IPS-20b (cell line): ENCODE measurements around the gene ONECUT1.

Experiments
- H3K27ac ChIP-seq: one replicate; pipeline ENCODE4 v1.5.1; 2013; ENCODE audit warnings: low read length
- H3K27me3 ChIP-seq: 2 replicates; pipeline ENCODE4 v1.6.1; 2013; ENCODE audit warnings: mild to moderate bottlenecking, low read length, inconsistent platforms; ENCODE audit not compliant: insufficient read depth
- H3K36me3 ChIP-seq: 2 replicates; pipeline ENCODE4 v1.6.1; 2013; ENCODE audit warnings: low read depth, mild to moderate bottlenecking, inconsistent platforms, low read length, moderate library complexity; ENCODE audit not compliant: insufficient read depth
- H3K4me1 ChIP-seq: 2 replicates; pipeline ENCODE4 v1.6.1; 2013; ENCODE audit warnings: mild to moderate bottlenecking, control low read depth, inconsistent platforms, low read length, moderate library complexity; ENCODE audit not compliant: insufficient read depth
- H3K4me3 ChIP-seq: 2 replicates; pipeline ENCODE4 v1.5.1; 2013; ENCODE audit warnings: mild to moderate bottlenecking, low read length, inconsistent platforms
- H3K9ac ChIP-seq: 2 replicates; pipeline ENCODE4 v1.6.1; 2013; ENCODE audit warnings: low read depth, mild to moderate bottlenecking, inconsistent platforms, low read length, moderate library complexity
- H3K9me3 ChIP-seq: 2 replicates; pipeline ENCODE4 v1.6.1; 2013; ENCODE audit warnings: mild to moderate bottlenecking, low read depth, low read length, inconsistent platforms; ENCODE audit not compliant: insufficient read depth

Gene ONECUT1

DNA sequence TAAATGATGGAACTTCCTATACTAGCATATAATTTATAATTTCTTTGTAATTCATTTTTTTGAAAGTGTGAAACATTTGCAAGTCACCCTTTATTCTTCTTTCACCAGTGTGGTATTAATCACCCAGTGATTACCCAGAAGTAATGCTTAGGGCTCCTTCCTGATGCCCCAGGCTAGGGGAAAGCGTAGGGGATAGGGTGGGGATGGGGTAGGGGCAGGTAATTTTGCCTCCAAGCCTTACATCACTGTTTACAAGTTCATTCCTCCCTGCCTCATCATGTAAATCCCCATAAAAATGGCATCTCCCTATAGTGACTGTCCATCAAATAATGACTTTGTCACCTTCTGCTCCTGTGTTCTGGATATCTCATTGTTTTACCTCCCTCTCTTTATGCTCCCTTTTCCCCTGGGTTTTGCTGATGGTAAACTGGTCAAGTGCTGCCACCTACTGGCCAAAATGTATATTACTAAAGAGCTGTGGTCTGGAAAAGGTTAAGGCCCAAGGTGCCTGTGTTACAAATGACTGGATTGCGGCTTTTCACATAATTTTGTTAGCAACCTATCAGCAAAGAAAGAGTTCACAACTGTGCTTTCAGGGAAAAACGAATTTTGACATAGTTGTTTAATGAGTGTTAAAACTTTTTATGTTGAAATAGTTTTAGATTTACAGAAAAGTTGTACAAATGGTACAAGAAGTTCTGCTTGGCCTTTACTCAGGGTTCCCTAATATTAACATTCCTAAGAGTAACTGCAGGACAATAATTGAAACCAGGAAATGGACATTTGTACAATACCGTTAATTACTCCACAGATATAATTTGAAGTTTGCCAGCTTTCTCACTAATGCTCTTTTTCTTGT, 54.7 kb downstream of the ONECUT1 start:
- Histone ChIP-seq H3K4me3 (no peak overlapping the region), H3K27ac (no peak overlapping the region), H3K4me1 (peaks cover 10% of the 10 kb centered on the region; the same call in 1 of the 2 replicates), H3K9me3 (no peaks in the 10 kb centered on the region), H3K27me3 (no peaks in the 10 kb centered on the region), H3K36me3 (no peaks in the 10 kb centered on the region), H3K9ac (no peak overlapping the region)

DNA sequence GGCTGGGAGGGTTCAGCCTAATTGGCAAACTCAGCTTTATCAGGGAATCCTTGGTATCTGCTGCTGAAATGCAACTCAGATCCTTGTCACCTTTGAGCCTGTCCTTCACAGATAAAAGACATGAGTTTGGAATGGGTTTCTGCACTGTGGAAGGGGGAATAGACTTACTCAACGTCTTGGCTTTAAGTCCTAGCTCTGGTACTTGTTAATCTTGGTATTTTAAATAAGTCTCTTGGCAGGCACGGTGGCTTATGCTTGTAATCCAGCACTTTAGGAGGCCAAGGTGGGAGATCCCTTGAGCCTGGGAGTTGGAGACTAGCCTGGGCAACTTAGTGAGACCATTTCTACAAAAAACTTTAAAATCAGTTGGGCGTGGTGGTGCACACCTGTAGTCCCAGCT, 55.8 kb downstream of the ONECUT1 start:
- H3K27ac ChIP-seq = no peak overlapping the region

DNA sequence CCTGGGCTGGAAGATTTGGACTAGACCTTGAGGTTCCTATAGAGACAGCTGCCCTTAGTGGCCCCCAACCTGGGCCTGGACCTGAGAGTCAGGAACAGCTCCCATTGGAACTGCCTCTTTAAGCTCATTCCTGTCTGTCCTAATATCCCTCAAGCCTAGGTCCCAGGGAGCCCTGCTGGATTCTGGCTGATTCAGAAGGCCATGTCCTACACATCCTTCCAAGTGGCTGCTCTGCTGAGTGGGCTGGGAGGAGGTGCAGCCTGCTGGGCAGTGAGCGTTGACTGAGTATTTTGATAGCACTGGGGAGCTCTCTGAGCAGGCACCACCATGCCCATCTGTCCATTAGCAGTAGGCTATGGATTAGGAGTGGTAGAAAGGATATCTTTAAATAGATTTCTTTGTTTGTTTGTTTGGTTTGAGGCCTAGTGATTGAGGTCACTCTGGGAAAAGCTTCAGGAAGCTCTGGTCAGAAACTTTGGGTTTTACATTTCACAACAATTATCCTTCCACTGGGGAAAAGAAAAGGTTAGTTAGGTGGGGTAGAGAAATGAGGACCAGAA, 56.4 kb downstream of the ONECUT1 start:
- Histone ChIP-seq H3K27ac (no peak overlapping the region), H3K27me3 (no peaks in the 10 kb centered on the region), H3K4me1 (peaks cover 12% of the 10 kb centered on the region; the same call in 1 of the 2 replicates), H3K4me3 (no peak overlapping the region), H3K9me3 (no peaks in the 10 kb centered on the region), H3K36me3 (no peaks in the 10 kb centered on the region), H3K9ac (no peak overlapping the region)

More for the DNA sequence above, 55.8 kb downstream of the ONECUT1 start:
- Histone ChIP-seq H3K4me1 (peaks cover 12% of the 10 kb centered on the region; the same call in 1 of the 2 replicates), H3K9ac (no peak overlapping the region), H3K36me3 (no peaks in the 10 kb centered on the region), H3K4me3 (no peak overlapping the region), H3K27me3 (no peaks in the 10 kb centered on the region), H3K9me3 (no peaks in the 10 kb centered on the region)

DNA sequence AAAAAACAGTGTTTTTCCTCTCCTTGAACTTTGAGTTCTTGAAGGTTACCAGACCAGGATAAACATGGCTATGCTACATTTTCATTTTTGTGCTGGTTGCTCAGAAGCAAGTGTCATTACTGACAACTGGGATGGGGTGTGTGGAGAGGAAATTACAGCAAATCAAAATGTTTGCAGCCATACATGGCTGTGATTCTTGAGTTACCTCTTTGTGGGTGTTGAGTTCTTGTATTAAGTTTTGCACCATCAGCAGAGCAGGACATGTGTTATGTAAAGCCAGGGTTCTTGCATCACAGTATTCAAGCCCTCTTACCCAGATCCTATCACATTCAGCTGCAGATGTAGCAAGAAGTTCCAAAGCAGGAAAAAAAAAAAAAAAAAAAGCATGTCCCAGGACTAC, 57.0 kb downstream of the ONECUT1 start:
- no peaks in the 10 kb centered on the region for H3K9me3 ChIP-seq
- H3K9ac ChIP-seq = no peak overlapping the region
- no peaks in the 10 kb centered on the region for H3K27me3 ChIP-seq
- H3K4me3 ChIP-seq = no peak overlapping the region
- H3K27ac ChIP-seq = no peak overlapping the region
- H3K36me3 ChIP-seq = no peaks in the 10 kb centered on the region
- peaks cover 12% of the 10 kb centered on the region; the same call in 1 of the 2 replicates for H3K4me1 ChIP-seq

DNA sequence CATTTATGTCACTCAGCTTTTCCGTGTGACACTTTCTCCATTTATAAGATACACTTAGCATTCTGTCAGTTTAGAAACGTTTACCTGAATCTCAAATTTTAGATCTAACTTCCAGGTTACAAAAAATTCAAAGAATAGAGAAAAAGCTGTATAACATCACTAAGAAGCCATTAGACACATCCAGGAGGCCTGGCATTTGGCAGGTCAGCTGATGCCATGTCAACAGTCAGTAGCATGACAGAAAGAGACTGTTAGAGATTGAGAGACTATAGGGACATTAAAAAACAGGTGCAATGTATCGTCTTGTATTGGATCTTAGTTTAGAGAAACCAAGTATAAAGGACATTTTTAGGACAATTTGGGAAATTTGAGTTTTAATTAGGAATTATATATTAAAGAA, 57.6 kb downstream of the ONECUT1 start:
- Histone ChIP-seq H3K4me3 (no peak overlapping the region), H3K36me3 (no peaks in the 10 kb centered on the region), H3K9me3 (no peaks in the 10 kb centered on the region), H3K9ac (no peak overlapping the region), H3K4me1 (peaks cover 12% of the 10 kb centered on the region; the same call in 1 of the 2 replicates), H3K27ac (no peak overlapping the region), H3K27me3 (no peaks in the 10 kb centered on the region)

DNA sequence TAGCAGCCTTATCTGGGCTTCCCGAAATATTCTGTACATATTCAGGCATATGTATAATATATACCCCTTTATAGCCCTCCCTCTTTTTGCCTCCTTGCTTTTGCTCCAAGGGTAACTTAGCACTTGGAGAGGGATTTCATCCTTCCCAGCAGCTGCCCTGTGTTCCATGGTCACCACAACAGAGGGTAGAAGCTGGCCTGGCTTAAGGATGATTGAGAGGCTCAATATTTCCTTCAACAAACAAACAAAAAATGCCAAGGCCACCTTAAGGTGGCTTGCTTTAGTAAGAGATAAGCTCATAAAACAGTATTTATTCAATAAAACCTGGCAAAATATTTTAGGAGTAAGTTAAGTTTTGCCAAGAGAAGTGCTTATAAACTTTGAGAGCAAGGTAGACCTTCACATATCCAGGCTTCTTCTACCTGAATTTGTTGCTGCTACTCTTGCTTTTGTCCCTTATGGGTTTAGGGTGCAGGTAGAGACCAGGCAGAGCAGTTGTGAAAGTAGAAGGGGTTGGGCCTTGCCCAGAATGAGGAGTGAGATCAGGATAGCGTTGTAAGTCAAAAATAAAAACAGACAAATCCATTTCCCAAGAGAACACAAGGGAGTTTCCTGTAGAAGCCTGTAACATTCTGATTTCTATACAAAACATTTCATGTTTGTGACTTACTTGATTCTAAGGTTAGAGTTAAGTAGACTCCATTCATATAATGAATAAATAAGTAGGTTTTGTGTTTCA, 58.2 kb downstream of the ONECUT1 start:
- Histone ChIP-seq H3K36me3 (no peaks in the 10 kb centered on the region), H3K4me3 (no peak overlapping the region), H3K9ac (no peak overlapping the region), H3K9me3 (no peaks in the 10 kb centered on the region), H3K4me1 (peaks cover 12% of the 10 kb centered on the region; the same call in 1 of the 2 replicates), H3K27ac (no peak overlapping the region), H3K27me3 (no peaks in the 10 kb centered on the region)

DNA sequence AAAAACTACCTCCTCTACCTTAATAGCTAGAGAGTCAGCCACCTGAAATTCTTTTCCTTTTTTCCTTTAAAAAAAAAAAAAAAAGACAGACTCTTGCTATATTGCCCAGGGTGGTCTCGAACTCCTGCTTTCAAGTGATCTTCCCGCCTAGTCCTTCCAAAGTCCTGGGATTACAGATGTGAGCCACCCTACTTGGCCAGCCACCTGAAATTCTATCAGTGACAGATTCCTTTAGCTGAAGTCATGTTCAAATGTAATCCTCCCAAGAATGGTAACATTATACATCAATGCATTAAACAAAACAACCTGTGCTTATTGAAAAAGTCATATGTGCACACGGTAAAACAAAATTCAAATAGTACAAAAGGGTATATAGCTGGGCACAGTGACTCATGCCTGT, 59.1 kb downstream of the ONECUT1 start:
- Histone ChIP-seq H3K27ac (no peak overlapping the region), H3K27me3 (no peaks in the 10 kb centered on the region), H3K9ac (no peak overlapping the region), H3K9me3 (no peaks in the 10 kb centered on the region), H3K36me3 (no peaks in the 10 kb centered on the region), H3K4me3 (no peak overlapping the region), H3K4me1 (peaks cover 12% of the 10 kb centered on the region; the same call in 1 of the 2 replicates)

DNA sequence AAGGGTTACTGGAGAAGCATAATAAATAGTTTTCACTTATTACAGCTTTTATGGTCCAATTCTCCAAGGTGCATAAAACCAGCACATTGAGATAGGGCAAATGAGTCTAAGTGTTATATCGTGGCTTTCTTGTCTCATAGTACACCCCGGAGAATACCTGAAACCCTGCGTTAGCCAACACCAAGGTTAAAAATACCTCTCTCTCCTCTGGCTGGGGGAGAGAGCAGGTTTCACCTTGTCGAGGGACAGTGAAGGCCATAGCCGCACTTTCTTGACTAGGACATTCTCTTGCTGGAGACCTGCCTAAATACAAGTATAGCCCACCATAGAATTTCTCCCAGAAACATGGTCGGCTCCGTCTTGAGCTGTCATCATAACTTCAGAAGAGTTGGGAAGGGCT, 59.5 kb downstream of the ONECUT1 start:
- Histone ChIP-seq H3K4me3 (no peak overlapping the region), H3K36me3 (no peaks in the 10 kb centered on the region), H3K4me1 (peaks cover 12% of the 10 kb centered on the region; the same call in 1 of the 2 replicates), H3K27me3 (no peaks in the 10 kb centered on the region), H3K9me3 (no peaks in the 10 kb centered on the region), H3K9ac (no peak overlapping the region), H3K27ac (no peak overlapping the region)

DNA sequence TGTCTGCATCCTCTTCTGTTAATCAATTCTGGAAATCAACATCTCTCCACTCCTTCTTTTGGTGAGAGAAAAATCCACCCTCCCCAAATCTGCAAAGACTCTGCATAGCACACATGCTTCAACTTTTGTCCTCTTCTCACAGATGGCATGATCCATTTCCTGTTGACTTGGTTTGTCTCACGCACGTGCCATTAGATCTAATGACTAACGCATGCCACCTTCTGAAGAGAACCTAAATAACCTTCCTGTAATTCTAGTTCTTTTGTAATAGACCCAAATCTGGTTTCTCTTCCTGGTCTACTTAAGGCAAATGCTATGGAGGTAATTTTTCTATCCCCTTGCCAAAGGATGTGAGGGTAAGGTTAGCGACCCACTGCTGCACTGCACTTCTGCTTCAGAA, 60.0 kb downstream of the ONECUT1 start:
- Histone ChIP-seq H3K9me3 (no peaks in the 10 kb centered on the region), H3K4me1 (peaks cover 12% of the 10 kb centered on the region; the same call in 1 of the 2 replicates), H3K27me3 (no peaks in the 10 kb centered on the region), H3K27ac (no peak overlapping the region), H3K4me3 (no peak overlapping the region), H3K36me3 (no peaks in the 10 kb centered on the region), H3K9ac (no peak overlapping the region)

DNA sequence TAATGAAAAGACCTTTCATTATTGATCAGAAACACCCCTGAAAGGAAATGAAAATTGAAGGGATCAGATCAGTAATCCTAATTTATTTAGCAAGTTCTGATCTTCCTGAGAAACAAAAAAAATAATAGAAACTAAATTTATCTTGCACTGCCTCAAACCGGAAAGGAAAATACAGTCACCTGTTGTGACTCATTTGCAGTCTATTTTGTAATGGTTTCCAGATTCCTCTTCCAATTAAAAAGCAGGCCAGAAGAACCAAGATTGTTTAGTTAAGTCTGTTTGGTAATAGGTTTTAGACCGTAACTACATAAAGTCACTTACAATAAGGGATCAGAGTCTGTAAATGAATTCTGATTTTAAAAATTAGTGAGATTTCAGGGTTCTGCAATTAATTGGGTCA, 61.2 kb downstream of the ONECUT1 start:
- no peaks in the 10 kb centered on the region for H3K9me3 ChIP-seq
- H3K4me1 ChIP-seq = peaks cover 11% of the 10 kb centered on the region; the same call in 1 of the 2 replicates
- no peaks in the 10 kb centered on the region for H3K36me3 ChIP-seq
- no peak overlapping the region for H3K9ac ChIP-seq
- H3K4me3 ChIP-seq = no peak overlapping the region
- H3K27ac ChIP-seq = no peak overlapping the region
- H3K27me3 ChIP-seq = no peaks in the 10 kb centered on the region

DNA sequence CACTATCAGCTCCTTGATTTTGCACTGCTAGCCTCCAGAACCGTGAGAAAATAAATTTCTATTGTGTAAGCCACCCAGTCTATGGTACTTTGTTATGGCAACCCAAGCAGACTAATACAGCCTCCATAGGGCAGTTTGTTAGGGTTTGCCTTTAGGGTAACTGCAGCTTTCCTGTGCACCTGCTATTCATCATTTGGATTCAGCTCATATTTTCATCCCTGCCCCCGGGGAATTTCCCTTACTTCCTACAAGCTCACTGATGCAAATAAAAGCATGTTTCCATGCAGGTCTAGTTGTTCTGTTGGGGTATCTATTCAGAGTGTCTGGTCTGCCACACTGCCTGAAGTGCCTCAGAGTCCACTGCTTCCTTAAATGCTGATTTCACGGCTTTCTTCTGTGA, 62.3 kb downstream of the ONECUT1 start:
- Histone ChIP-seq H3K9me3 (no peaks in the 10 kb centered on the region), H3K4me1 (0 out of 2 replicates have a peak, but pooled peaks cover 2% of the 10 kb centered on the region), H3K4me3 (no peak overlapping the region), H3K27ac (no peak overlapping the region), H3K36me3 (no peaks in the 10 kb centered on the region), H3K9ac (no peak overlapping the region), H3K27me3 (no peaks in the 10 kb centered on the region)
